ENCODE results near the gene DNAJC10.

Gene DNAJC10

GRCh38 chr2:182836451-182836850, 120.4 kb downstream of the DNAJC10 start:
- DNase-seq (ENCODE audit: low read depth), result no peak

Data from stimulated activated CD8-positive, alpha-beta memory T cell treated with anti-CD3 and anti-CD28 coated beads, Interleukin-12 subunit alpha, Interleukin-12 subunit beta, amount 100 ng/mL, for 1 hour (primary cell).